ENCODE data around the gene TMEM179B. TPM values are rescaled to one million over a fixed set of nuclear protein-coding genes. Genes with fewer than 3 reads are reported as not detected.

Gene TMEM179B
- total RNA-seq, 6 donors from 2014 or later = 38.8 to 98.2 (median 56.2) TPM

DNA sequence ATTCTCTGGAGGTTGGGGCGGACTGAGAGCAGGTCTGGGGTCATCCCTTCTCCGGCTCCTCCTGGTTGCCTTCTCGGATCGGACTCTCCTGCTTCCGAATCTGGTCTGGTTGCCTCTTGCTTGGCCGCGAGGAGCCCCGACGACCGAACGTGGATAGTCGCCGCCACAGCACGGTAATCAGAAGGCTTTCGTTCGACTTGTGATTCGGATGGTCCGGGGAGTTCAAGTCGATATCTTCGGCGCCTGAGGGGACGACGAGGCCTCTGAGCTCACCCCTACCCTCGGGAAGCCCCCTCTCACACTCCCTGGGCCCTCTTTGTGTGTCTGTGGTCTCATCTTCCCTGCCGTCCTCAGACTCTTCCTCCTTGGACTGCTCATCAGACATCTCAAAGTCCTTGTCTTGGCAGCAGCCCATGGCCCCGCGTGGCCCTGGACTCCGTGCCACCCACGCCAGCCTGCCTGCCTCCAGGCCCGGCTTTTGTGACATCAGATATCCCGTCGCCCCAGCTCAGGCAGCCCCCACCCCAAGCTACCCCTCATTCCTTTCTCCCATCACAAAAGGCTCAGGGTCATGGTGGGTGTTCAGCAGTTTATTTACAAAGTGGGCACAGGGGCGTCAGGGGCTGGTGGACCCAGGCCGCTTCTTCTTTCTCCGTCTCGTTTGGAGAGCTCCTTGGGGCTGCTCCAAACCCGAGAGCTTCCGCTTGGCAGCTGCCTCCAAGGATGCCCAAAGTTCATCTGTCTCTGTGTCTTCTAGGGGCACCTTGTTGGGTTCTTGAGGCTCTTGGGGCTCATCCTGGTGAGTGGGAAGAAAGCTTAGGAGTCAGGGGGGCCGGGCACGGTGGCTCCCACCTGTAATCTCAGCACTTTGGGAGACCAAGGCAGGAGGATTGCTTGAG lies 45.4 kb downstream of the TMEM179B start, which contains the start of gene TEX54:
TEX54 (minus strand) TSS at position 506 of the 899 bp plus-strand sequence.
- 10 to 31% methylated on average over 14 to 35 of the region's 40 CpGs for WGBS, 2 donors
- Histone ChIP-seq H3K27ac (peak within 1 kb of the TSS; percentile 93 to 99 (median 98)), H3K36me3 (peaks cover 0 to 60% (median 27%) of the 10 kb centered on the region in 4 donors)

DNA sequence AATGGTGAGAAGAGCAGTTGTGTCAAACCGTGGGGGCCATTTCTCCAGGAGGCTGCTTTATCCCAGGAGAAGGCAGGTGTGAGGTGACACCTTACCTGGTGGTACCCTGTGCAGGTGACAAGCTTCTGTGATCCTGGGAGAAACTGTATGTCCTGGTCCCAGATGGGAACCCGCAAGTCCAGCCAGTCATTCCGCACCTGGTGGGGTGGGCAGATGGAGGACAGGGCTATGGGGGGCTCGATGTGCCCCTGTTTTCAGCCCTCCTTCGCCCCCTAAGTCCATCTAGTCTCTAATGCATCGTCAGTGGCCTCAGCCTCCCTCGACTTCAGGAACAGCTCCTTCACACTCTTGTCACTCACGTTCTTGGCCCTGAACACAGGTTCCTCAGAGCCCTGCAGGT lies 48.1 kb downstream of the TMEM179B start:
- peaks cover 0 to 37% (median 21%) of the 10 kb centered on the region in 4 donors for H3K36me3 ChIP-seq
- no peak for DNase-seq
- H3K27ac ChIP-seq = no peak overlapping the region
- 83 to 87% methylated on average over 6 to 8 of the region's 8 CpGs for WGBS, 2 donors
- TF ChIP-seq POLR2AphosphoS5 (IDR thresholded peaks at IDR 0.05) = no peak
- TF ChIP-seq, protein P1, sequence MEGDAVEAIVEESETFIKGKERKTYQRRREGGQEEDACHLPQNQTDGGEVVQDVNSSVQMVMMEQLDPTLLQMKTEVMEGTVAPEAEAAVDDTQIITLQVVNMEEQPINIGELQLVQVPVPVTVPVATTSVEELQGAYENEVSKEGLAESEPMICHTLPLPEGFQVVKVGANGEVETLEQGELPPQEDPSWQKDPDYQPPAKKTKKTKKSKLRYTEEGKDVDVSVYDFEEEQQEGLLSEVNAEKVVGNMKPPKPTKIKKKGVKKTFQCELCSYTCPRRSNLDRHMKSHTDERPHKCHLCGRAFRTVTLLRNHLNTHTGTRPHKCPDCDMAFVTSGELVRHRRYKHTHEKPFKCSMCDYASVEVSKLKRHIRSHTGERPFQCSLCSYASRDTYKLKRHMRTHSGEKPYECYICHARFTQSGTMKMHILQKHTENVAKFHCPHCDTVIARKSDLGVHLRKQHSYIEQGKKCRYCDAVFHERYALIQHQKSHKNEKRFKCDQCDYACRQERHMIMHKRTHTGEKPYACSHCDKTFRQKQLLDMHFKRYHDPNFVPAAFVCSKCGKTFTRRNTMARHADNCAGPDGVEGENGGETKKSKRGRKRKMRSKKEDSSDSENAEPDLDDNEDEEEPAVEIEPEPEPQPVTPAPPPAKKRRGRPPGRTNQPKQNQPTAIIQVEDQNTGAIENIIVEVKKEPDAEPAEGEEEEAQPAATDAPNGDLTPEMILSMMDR (IDR thresholded peaks at IDR 0.05) = no peak
- no peak for TF ChIP-seq EP300 (IDR thresholded peaks at IDR 0.05)
- no peak for TF ChIP-seq POLR2A (IDR thresholded peaks at IDR 0.05)
- ATAC-seq (ENCODE audit: low FRiP score in 2 of 2) = no peak
- no peaks in the 10 kb centered on the region for H3K27me3 ChIP-seq
- no peak overlapping the region for H3K4me3 ChIP-seq
- H3K9me3 ChIP-seq = no peaks in the 10 kb centered on the region
- H3K4me1 ChIP-seq = peaks cover 27 to 46% (median 29%) of the 10 kb centered on the region in 4 donors

More for the DNA sequence above, 45.4 kb downstream of the TMEM179B start, which contains the start of gene TEX54:
- peak; percentile 31 to 86 for DNase-seq
- Histone ChIP-seq H3K27me3 (no peaks in the 10 kb centered on the region), H3K4me3 (peak within 1 kb of the TSS; percentile 61 to 95 (median 80)), H3K4me1 (peaks cover 31 to 40% (median 37%) of the 10 kb centered on the region in 4 donors), H3K9me3 (no peaks in the 10 kb centered on the region)
- TF ChIP-seq POLR2AphosphoS5 (IDR thresholded peaks at IDR 0.05) (no peak), POLR2A (IDR thresholded peaks at IDR 0.05) (no peak), EP300 (IDR thresholded peaks at IDR 0.05) (peak in 1 of 4 donors; percentile 7)
- TF ChIP-seq, protein P1 (IDR thresholded peaks at IDR 0.05) = no peak
- ATAC-seq (ENCODE audit: low FRiP score in 2 of 2) = peak; percentile 0 to 24

DNA sequence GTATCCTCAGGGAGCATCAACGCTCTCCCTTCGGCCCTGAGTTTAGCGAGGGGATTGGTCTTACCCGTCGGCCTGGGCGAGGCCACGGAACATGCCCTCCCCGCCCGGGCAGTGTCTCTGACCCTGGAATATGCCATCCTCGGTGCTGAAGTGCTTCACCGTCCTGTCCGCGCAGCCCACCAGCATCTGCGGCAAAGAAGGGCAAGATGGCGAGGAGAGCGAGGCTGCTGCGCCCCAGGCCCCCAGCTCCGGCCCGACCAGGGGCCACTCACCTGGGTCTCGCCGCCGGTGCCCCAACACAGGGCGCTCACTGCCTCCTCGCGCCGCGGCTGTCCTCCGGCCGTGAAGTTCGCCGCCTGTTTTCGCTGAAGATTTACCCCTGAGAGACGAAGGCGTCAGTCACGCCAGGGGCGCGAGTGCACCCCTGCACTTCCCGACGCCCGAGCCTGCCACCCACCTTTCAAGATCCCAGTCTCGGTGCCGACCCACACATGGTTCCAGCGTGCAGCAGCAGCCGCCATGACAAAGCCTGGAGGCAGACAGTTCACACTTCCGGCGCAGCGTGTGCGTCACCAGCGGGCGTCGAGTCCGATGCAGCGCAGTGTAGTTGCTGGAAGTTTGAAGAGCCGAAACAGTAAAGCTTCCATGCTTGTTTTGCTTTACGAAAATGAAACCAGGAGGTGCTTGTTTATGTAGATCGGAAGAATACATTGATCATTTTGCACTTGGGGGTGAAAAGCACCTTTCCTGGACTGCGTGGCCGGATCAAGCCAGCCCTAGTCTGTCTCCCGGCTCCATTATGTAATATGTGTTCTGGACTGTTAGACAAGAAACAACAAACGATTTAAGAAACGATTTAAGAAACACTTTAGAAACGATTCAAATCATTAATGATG lies 52.1 kb downstream of the TMEM179B start, which contains the start of gene WDR74:
WDR74 (minus strand) TSS at position 541 of the 896 bp plus-strand sequence; CDS start at position 521, 20 bp downstream.
- H3K4me1 ChIP-seq = peaks cover 16 to 39% (median 20%) of the 10 kb centered on the region in 4 donors
- DNase-seq (peak; percentile 94 to 99), ATAC-seq (ENCODE audit: low FRiP score in 2 of 2) (peak; percentile 85 to 91)
- peak within 1 kb of the TSS; percentile 93 to 99 (median 98) for H3K27ac ChIP-seq
- H3K36me3 ChIP-seq = peaks cover 0 to 27% (median 14%) of the 10 kb centered on the region in 4 donors
- TF ChIP-seq, protein P1 (IDR thresholded peaks at IDR 0.05) = no peak
- peak in 1 of 4 donors; percentile 75 for TF ChIP-seq EP300 (IDR thresholded peaks at IDR 0.05)
- TF ChIP-seq POLR2AphosphoS5 (IDR thresholded peaks at IDR 0.05) = peak; percentile 96 to 99
- TF ChIP-seq POLR2A (IDR thresholded peaks at IDR 0.05) = peak in 3 of 4 donors; percentile 50 to 94 (median 55)
- H3K4me3 ChIP-seq = peak within 1 kb of the TSS; percentile 60 to 98 (median 78)
- no peaks in the 10 kb centered on the region for H3K27me3 ChIP-seq
- no peaks in the 10 kb centered on the region for H3K9me3 ChIP-seq
- 0 to 1% methylated on average over 27 to 35 of the region's 62 CpGs for WGBS, 2 donors

Small RNAs within 50 kb of the gene (small RNA-seq; reads per million reads assigned to genes)
- 0.37 to 1.0 (median 0.59) reads per million in 4 donors for gene MIR6514
- 0 reads per million in 4 donors for gene RNU6-118P

Other genes with a start within 250 kb of the TMEM179B start
- 1,000 to 10,000 TPM in 2 of 6 donors, 100 to 1,000 TPM in 4; 583 to 1,153 (median 829) TPM for gene AHNAK, start 240.6 kb upstream of the TMEM179B start, total RNA-seq
- 100 to 1,000 TPM; 557 to 997 (median 889) TPM for gene EEF1G, start 213.5 kb upstream of the TMEM179B start, total RNA-seq
- gene TUT1, start 195.9 kb upstream of the TMEM179B start, total RNA-seq = 10 to 100 TPM in 3 of 6 donors, 1 to 10 TPM in 3; 5.3 to 25.4 (median 11.7) TPM
- gene MTA2, start 185.5 kb upstream of the TMEM179B start, total RNA-seq = 10 to 100 TPM; 57.6 to 88.0 (median 69.8) TPM
- gene EML3, start 174.6 kb upstream of the TMEM179B start, total RNA-seq = 100 to 1,000 TPM in 1 of 6 donors, 10 to 100 TPM in 5; 31.0 to 148 (median 71.0) TPM
- gene ROM1, start 174.1 kb upstream of the TMEM179B start, total RNA-seq = 1 to 10 TPM; 3.1 to 9.2 (median 5.2) TPM
- gene B3GAT3, start 165.4 kb upstream of the TMEM179B start, total RNA-seq = 10 to 100 TPM; 21.3 to 43.9 (median 37.9) TPM
- gene GANAB, start 140.8 kb upstream of the TMEM179B start, total RNA-seq = 100 to 1,000 TPM in 4 of 6 donors, 10 to 100 TPM in 2; 82.3 to 240 (median 138) TPM
- 10 to 100 TPM in 5 of 6 donors, 1 to 10 TPM in 1; 9.5 to 31.5 (median 19.8) TPM for gene INTS5, start 134.1 kb upstream of the TMEM179B start, total RNA-seq
- 10 to 100 TPM; 16.8 to 42.0 (median 30.6) TPM for gene C11orf98, start 122.2 kb upstream of the TMEM179B start, total RNA-seq
- 10 to 100 TPM in 3 of 6 donors, 1 to 10 TPM in 3; 5.7 to 16.0 (median 10.0) TPM for gene CSKMT, start 122.1 kb upstream of the TMEM179B start, total RNA-seq
- 10 to 100 TPM in 1 of 6 donors, 1 to 10 TPM in 5; 5.0 to 12.6 (median 6.7) TPM for gene UQCC3, start 115.7 kb upstream of the TMEM179B start, total RNA-seq
- gene LBHD1, start 115.1 kb upstream of the TMEM179B start, total RNA-seq = 10 to 100 TPM in 1 of 6 donors, 1 to 10 TPM in 5; 3.6 to 19.9 (median 6.8) TPM
- gene UBXN1, start 108.3 kb upstream of the TMEM179B start, total RNA-seq = 100 to 1,000 TPM; 104 to 186 (median 128) TPM
- 1 to 10 TPM in 5 of 6 donors, under 1 TPM in 1; 0.61 to 6.4 (median 1.8) TPM for gene LRRN4CL, start 97.9 kb upstream of the TMEM179B start, total RNA-seq
- 100 to 1,000 TPM in 2 of 6 donors, 10 to 100 TPM in 4; 75.5 to 198 (median 87.5) TPM for gene BSCL2, start 80.0 kb upstream of the TMEM179B start, total RNA-seq
- gene GNG3, start 79.7 kb upstream of the TMEM179B start, total RNA-seq = not detected
- gene HNRNPUL2, start 59.9 kb upstream of the TMEM179B start, total RNA-seq = 10 to 100 TPM; 23.9 to 76.5 (median 46.3) TPM
- gene TTC9C, start 58.9 kb upstream of the TMEM179B start, total RNA-seq = 10 to 100 TPM; 18.9 to 31.5 (median 28.6) TPM
- gene ZBTB3, start 33.2 kb upstream of the TMEM179B start, total RNA-seq = 10 to 100 TPM in 3 of 6 donors, 1 to 10 TPM in 3; 7.3 to 15.3 (median 11.7) TPM
- 10 to 100 TPM; 15.8 to 62.9 (median 38.8) TPM for gene POLR2G, start 25.8 kb upstream of the TMEM179B start, total RNA-seq
- gene TAF6L, start 16.0 kb upstream of the TMEM179B start, total RNA-seq = 10 to 100 TPM; 16.7 to 51.3 (median 27.0) TPM
- 10 to 100 TPM; 11.3 to 28.7 (median 15.4) TPM for gene TMEM223, start 4.6 kb downstream of the TMEM179B start, total RNA-seq
- gene NXF1, start 18.0 kb downstream of the TMEM179B start, total RNA-seq = 100 to 1,000 TPM in 1 of 6 donors, 10 to 100 TPM in 5; 56.1 to 215 (median 81.2) TPM
- gene STX5, start 44.6 kb downstream of the TMEM179B start, total RNA-seq = 10 to 100 TPM; 25.3 to 53.8 (median 44.9) TPM
- gene TEX54, start 45.4 kb downstream of the TMEM179B start, total RNA-seq = not detected
- 10 to 100 TPM; 31.5 to 56.6 (median 50.4) TPM for gene WDR74, start 52.2 kb downstream of the TMEM179B start, total RNA-seq
- 100 to 1,000 TPM; 120 to 236 (median 179) TPM for gene SLC3A2, start 93.5 kb downstream of the TMEM179B start, total RNA-seq
- 1 to 10 TPM in 4 of 6 donors, under 1 TPM in 1, not detected in 1; 0.59 to 7.3 (median 3.0) TPM for gene CHRM1, start 134.0 kb downstream of the TMEM179B start, total RNA-seq
- gene SLC22A6, start 197.6 kb downstream of the TMEM179B start, total RNA-seq = not detected
- not detected for gene SLC22A8, start 228.4 kb downstream of the TMEM179B start, total RNA-seq

All from upper lobe of left lung (tissue), 6 donors.